Endothelial cell of umbilical vein (primary cell): ENCODE measurements around the gene APBB2. TPM values are rescaled to one million over a fixed set of nuclear protein-coding genes. Genes with fewer than 3 reads are reported as not detected.

Experiments used
- BruUV-seq: library from RNA; stranded (reverse); fragments of 400-500 nt; replicated peaks from 2 replicates; lab custom pipeline; 2021; lab: Mats Ljungman, UMichigan
- CTCF ChIA-PET: fragments of 300-600, 350-600 bp; sonication (Branson Sonifier 250); formaldehyde crosslinking; loops from one replicate; lab custom pipeline; 2021; ENCODE audit warnings: antibody characterized with exemption, inconsistent platforms; lab: Charles Lee
- POLR2A ChIA-PET: fragments of 300-600, 350-600 bp; sonication (Branson Sonifier 250); formaldehyde crosslinking; loops from one replicate; lab custom pipeline; 2021; ENCODE audit warnings: antibody characterized with exemption, inconsistent platforms; lab: Charles Lee
- DNase-seq: peaks from one replicate; pipeline ENCODE4 v3.0.0-alpha.2; 2011; ENCODE audit warnings: low read depth, low spot score
- FAIRE-seq: peaks from 2 replicates; lab custom pipeline; 2011; peaks lifted over from hg19 to GRCh38; lab: Jason Lieb, UNC
- H2AFZ ChIP-seq: 2 replicates; pipeline ENCODE4 v1.6.0; 2012; ENCODE audit warnings: low read depth, low read length, control low read depth, inconsistent platforms
- H3K27ac ChIP-seq: 2 replicates; pipeline ENCODE4 v1.5.1; 2011; ENCODE audit warnings: low read depth, mild to moderate bottlenecking, control low read depth, low read length, moderate library complexity; ENCODE audit not compliant: insufficient read depth
- H3K27me3 ChIP-seq, 2 experiments: 2 replicates each; pipeline versions ENCODE4 v1.6.0 to v1.6.1; 2011; ENCODE audit warnings: low read length in 2 of 2, mixed read lengths in 1 of 2; ENCODE audit not compliant: control insufficient read depth in 2 of 2, insufficient read depth in 2 of 2
- H3K36me3 ChIP-seq, 2 experiments: 2 replicates in 1 of 2; 3 replicates in 1 of 2; pipeline ENCODE4 v1.5.1; 2011; ENCODE audit warnings: low read length in 2 of 2, mild to moderate bottlenecking in 1 of 2, moderate library complexity in 1 of 2; ENCODE audit not compliant: control insufficient read depth in 2 of 2, insufficient read depth in 2 of 2; ENCODE audit errors: extremely low read depth in 1 of 2
- H3K4me1 ChIP-seq: 3 replicates; pipeline ENCODE4 v1.5.1; 2011; ENCODE audit warnings: mild to moderate bottlenecking, low read length; ENCODE audit not compliant: control insufficient read depth, insufficient read depth; ENCODE audit errors: extremely low read depth
- H3K4me2 ChIP-seq: 2 replicates; pipeline ENCODE4 v1.6.1; 2011; ENCODE audit warnings: low read length, control low read depth, mixed read lengths; ENCODE audit not compliant: insufficient read depth
- H3K4me3 ChIP-seq, 3 experiments: fragments of 200-600 bp in 1 of 3; sonication (generic), shearing (Covaris generic) in 1 of 3; replicated peaks in 1 of 3; 2 replicates each; pipeline ENCODE4 v1.5.1; 2011 to 2016; ENCODE audit warnings: control low read depth in 3 of 3, low read length in 3 of 3, mild to moderate bottlenecking in 2 of 3, inconsistent platforms in 1 of 3, low read depth in 1 of 3, moderate library complexity in 1 of 3; ENCODE audit not compliant: insufficient read depth in 1 of 3
- H3K79me2 ChIP-seq: 2 replicates; pipeline ENCODE4 v1.6.0; 2012; ENCODE audit warnings: low read length, inconsistent platforms; ENCODE audit not compliant: control insufficient read depth, insufficient read depth
- H3K9ac ChIP-seq: replicated peaks from 2 replicates; pipeline ENCODE3; 2011; ENCODE audit warnings: low read length, control low read depth; ENCODE audit not compliant: insufficient read depth; ENCODE audit errors: extremely low read depth
- H3K9me1 ChIP-seq: replicated peaks from 3 replicates; pipeline ENCODE4 v1.6.0; 2011; ENCODE audit warnings: mild to moderate bottlenecking, low read length; ENCODE audit not compliant: control insufficient read depth, insufficient read depth; ENCODE audit errors: extremely low read depth
- H3K9me3 ChIP-seq: replicated peaks from 2 replicates; pipeline ENCODE4 v1.5.1; 2012; ENCODE audit warnings: low read length, inconsistent platforms; ENCODE audit not compliant: control insufficient read depth, insufficient read depth
- H4K20me1 ChIP-seq: replicated peaks from 2 replicates; pipeline ENCODE3; 2011; ENCODE audit warnings: mild to moderate bottlenecking, low read length; ENCODE audit not compliant: control insufficient read depth, insufficient read depth; ENCODE audit errors: extremely low read depth
- CTCF ChIP-seq, 2 donors: IDR thresholded peaks; 1 replicate in 1 of 2; 2 replicates in 1 of 2; pipeline ENCODE4 v1.5.1; 2011; ENCODE audit warnings: low read length in 2 of 2, mild to moderate bottlenecking in 2 of 2, moderate library complexity in 2 of 2, control low read depth in 1 of 2, inconsistent platforms in 1 of 2, low read depth in 1 of 2; ENCODE audit not compliant: insufficient read depth in 1 of 2; ENCODE audit errors: extremely low read depth in 1 of 2
- EZH2 ChIP-seq: IDR thresholded peaks from 2 replicates; pipeline ENCODE4 v1.6.1; 2012; ENCODE audit warnings: borderline replicate concordance, low read depth, mild to moderate bottlenecking, moderate library complexity, low read length, inconsistent platforms; ENCODE audit not compliant: severe bottlenecking
- FOS ChIP-seq: IDR thresholded peaks from 2 replicates; pipeline ENCODE4 v1.6.1; 2011; ENCODE audit warnings: mild to moderate bottlenecking, low read length, moderate library complexity, borderline replicate concordance; ENCODE audit not compliant: insufficient read depth
- GATA2 ChIP-seq: IDR thresholded peaks from 2 replicates; pipeline ENCODE4 v1.7.0; 2011; ENCODE audit warnings: low read depth, mild to moderate bottlenecking, moderate library complexity, mixed read lengths, low read length; ENCODE audit not compliant: insufficient read length, insufficient read depth
- JUN ChIP-seq: IDR thresholded peaks from 2 replicates; pipeline ENCODE4 v1.6.1; 2011; ENCODE audit warnings: borderline replicate concordance, low read depth; ENCODE audit not compliant: insufficient read length, insufficient read depth
- MAX ChIP-seq: IDR thresholded peaks from 2 replicates; pipeline ENCODE4 v1.6.1; 2011; ENCODE audit not compliant: insufficient read depth, insufficient read length
- MYC ChIP-seq: IDR thresholded peaks from one replicate; pipeline ENCODE4 v1.6.1; 2011; ENCODE audit warnings: mild to moderate bottlenecking, low read depth, low read length
- POLR2A ChIP-seq: IDR thresholded peaks from 2 replicates; pipeline ENCODE4 v1.6.1; 2012; ENCODE audit warnings: low read depth, mild to moderate bottlenecking, control low read depth, low read length
- POLR2AphosphoS5 ChIP-seq: IDR thresholded peaks from 2 replicates; pipeline ENCODE4 v1.6.1; 2012; ENCODE audit warnings: low read depth, mild to moderate bottlenecking, control low read depth, low read length, moderate library complexity; ENCODE audit not compliant: insufficient read depth
- dilution Hi-C: fragments of 300-500 bp; cut with MboI; formaldehyde crosslinking; loops from one replicate; pipeline ENCODE4 v1.15.0; 2019; ENCODE audit warnings: low sequenced_read_pairs; ENCODE audit not compliant: extremely low pct_ligation_motif_present
- intact Hi-C: fragments of 100-400 bp; cut with micrococcal nuclease; formaldehyde crosslinking; loops from one replicate; pipeline ENCODE4 v1.10.0; 2022
- polyA plus RNA-seq, 4 experiments: library from polyadenylated mRNA; depleted of rRNA in 3 of 4; stranded (reverse) in 3 of 4; unstranded in 1 of 4; fragments of >200 nt; gene quantifications; 2 replicates each; pipeline versions ENCODE4 v1.2.1 to v1.2.3, GENCODE V29; 2011 to 2012; ENCODE audit warnings: missing spikeins in 1 of 4
- total RNA-seq: library from RNA; stranded (reverse); gene quantifications from 2 replicates; pipeline ENCODE4 v1.2.3, GENCODE V29; 2021

The APBB2 gene
- total and polyA plus RNA-seq, 2 donors (not counting 3 experiments of a cell fraction or from before 2014, with no cell fraction given): 79.8 to 124 TPM

GRCh38 chr4:41006141-41006540, 208.2 kb downstream of the APBB2 start:
- H3K9me1 ChIP-seq: no peaks in the 10 kb centered on the region
- H3K4me3 ChIP-seq: no peak overlapping the region
- no peaks in the 10 kb centered on the region for H3K9me3 ChIP-seq
- peaks cover 60% of the 10 kb centered on the region for H3K79me2 ChIP-seq
- H3K36me3 ChIP-seq: peaks cover 0 to 6% of the 10 kb centered on the region in 2 experiments
- DNase-seq (peak; percentile 58), FAIRE-seq (peak; percentile 38)
- no peaks in the 10 kb centered on the region for H3K27me3 ChIP-seq
- ChIA-PET CTCF (interaction anchor here (1.1 to 1.9 kb wide), 3 partner anchors 11 to 28 kb away, joined by 3 to 4 read pairs (median 4); no protein-coding TSS in a partner anchor), POLR2A (no interaction called here)
- H3K27ac ChIP-seq: peak overlapping the region; percentile 30
- H3K4me2 ChIP-seq: no peak overlapping the region
- no peak overlapping the region for H2AFZ ChIP-seq
- H3K4me1 ChIP-seq: peaks cover 22% of the 10 kb centered on the region
- TF ChIP-seq EZH2 (no peak), FOS (peak; percentile 72), MAX (no peak), MYC (no peak), CTCF (IDR thresholded peaks at IDR 0.05; ENCODE audit: extremely low read depth in 1 of 2, insufficient read depth in 1 of 2, low read depth in 1 of 2, low read length in 2 of 2) (no peak), GATA2 (no peak), POLR2A (no peak), POLR2AphosphoS5 (no peak), JUN (peak; percentile 68)
- intact Hi-C loops (no loop called here), dilution Hi-C loops (no loop called here)
- no TSS peak for BruUV-seq
- no peaks in the 10 kb centered on the region for H4K20me1 ChIP-seq
- H3K9ac ChIP-seq: no peak overlapping the region
